Activated CD8-positive, alpha-beta memory T cell treated with anti-CD3 and anti-CD28 coated beads for 48 hours (primary cell): ENCODE results near the gene ADGRA3.
A peak's percentile ranks its signal among the peaks of the same experiment; 100 is the strongest.

Source experiments
- DNase-seq, 3 experiments: peaks; one replicate each; pipeline ENCODE4 v3.0.0-alpha.2; 2020; ENCODE audit warnings: low read depth in 2 of 3, low spot score in 2 of 3

Gene ADGRA3

GRCh38 chr4:22515888-22516541, at the start of gene ADGRA3:
Gene ADGRA3, minus strand, starts transcription at chr4:22516066. Its CDS starts 282 bp downstream, at chr4:22515784.
- peak in 2 of 3 experiments; percentile 14 to 15 for DNase-seq

GRCh38 chr4:22556495-22556894, 40.6 kb upstream of the ADGRA3 start:
- DNase-seq = no peak

GRCh38 chr4:22554670-22555069, 38.8 kb upstream of the ADGRA3 start:
- no peak for DNase-seq

- no peak for DNase-seq
These were observed 37.7 kb upstream of the ADGRA3 start for GRCh38 chr4:22553560-22553959.

- DNase-seq = no peak
These were observed 36.9 kb upstream of the ADGRA3 start for GRCh38 chr4:22552812-22553211.

- DNase-seq = no peak
These were observed 35.7 kb upstream of the ADGRA3 start for GRCh38 chr4:22551550-22551949.

GRCh38 chr4:22546299-22546698, 30.4 kb upstream of the ADGRA3 start:
- no peak for DNase-seq

GRCh38 chr4:22539251-22539650, 23.4 kb upstream of the ADGRA3 start:
- no peak for DNase-seq

- no peak for DNase-seq
These were observed 22.0 kb upstream of the ADGRA3 start for GRCh38 chr4:22537864-22538263.

GRCh38 chr4:22534374-22534773, 18.5 kb upstream of the ADGRA3 start:
- no peak for DNase-seq

GRCh38 chr4:22532896-22533295, 17.0 kb upstream of the ADGRA3 start:
- DNase-seq = no peak

- DNase-seq = no peak
These were observed 16.3 kb upstream of the ADGRA3 start for GRCh38 chr4:22532117-22532516.

GRCh38 chr4:22531311-22532019, 15.6 kb upstream of the ADGRA3 start:
- no peak for DNase-seq

GRCh38 chr4:22524895-22525294, 9.0 kb upstream of the ADGRA3 start:
- no peak for DNase-seq

GRCh38 chr4:22522706-22523501, 7.0 kb upstream of the ADGRA3 start:
- DNase-seq = no peak

GRCh38 chr4:22522206-22522605, 6.3 kb upstream of the ADGRA3 start:
- DNase-seq = no peak

- DNase-seq = no peak
These were observed 5.4 kb upstream of the ADGRA3 start for GRCh38 chr4:22521240-22521639.

GRCh38 chr4:22515145-22515887, 550 bp downstream of the ADGRA3 start:
- DNase-seq = peak; percentile 6 to 14 (median 7)

GRCh38 chr4:22514481-22514880, 1.4 kb downstream of the ADGRA3 start:
- DNase-seq = no peak

GRCh38 chr4:22514001-22514400, 1.9 kb downstream of the ADGRA3 start:
- DNase-seq = no peak

- DNase-seq = no peak
These were observed 3.6 kb downstream of the ADGRA3 start for GRCh38 chr4:22512306-22512705.
